H9 (cell line): ENCODE results near the gene ITK. TPM values are rescaled to one million over a fixed set of nuclear protein-coding genes. Genes with fewer than 3 reads are reported as not detected.
A peak's percentile ranks its signal among the peaks of the same experiment; 100 is the strongest.

ENCODE experiments used
- DNase-seq: peaks from one replicate; pipeline ENCODE4 v3.0.0-alpha.2; 2017
- H2AFZ ChIP-seq: one replicate; pipeline ENCODE4 v1.6.1; 2013; ENCODE audit warnings: mild to moderate bottlenecking, low read length, control low read depth, moderate library complexity
- H2AK5ac ChIP-seq: 2 replicates; pipeline ENCODE4 v1.6.1; 2013; ENCODE audit warnings: low read length, control low read depth, mixed read lengths; ENCODE audit not compliant: insufficient read length
- H2BK120ac ChIP-seq: one replicate; pipeline ENCODE4 v1.6.1; 2013; ENCODE audit warnings: low read depth, mild to moderate bottlenecking, low read length, control low read depth, inconsistent platforms; ENCODE audit not compliant: poor library complexity, severe bottlenecking
- H2BK12ac ChIP-seq: 2 replicates; pipeline ENCODE4 v1.6.1; 2013; ENCODE audit warnings: low read length, control low read depth, mixed read lengths, low read depth; ENCODE audit not compliant: insufficient read length
- H2BK15ac ChIP-seq: 2 replicates; pipeline ENCODE4 v1.6.1; 2013; ENCODE audit warnings: low read depth, low read length, control low read depth
- H2BK20ac ChIP-seq: one replicate; pipeline ENCODE4 v1.6.1; 2013; ENCODE audit warnings: low read depth, mild to moderate bottlenecking, low read length, control low read depth, inconsistent platforms; ENCODE audit not compliant: poor library complexity, severe bottlenecking
- H2BK5ac ChIP-seq: 2 replicates; pipeline ENCODE4 v1.6.1; 2013; ENCODE audit warnings: low read length, control low read depth, mixed read lengths; ENCODE audit not compliant: insufficient read length
- H3K14ac ChIP-seq: 2 replicates; pipeline ENCODE4 v1.6.1; 2013; ENCODE audit warnings: low read length, control low read depth; ENCODE audit not compliant: insufficient read depth
- H3K18ac ChIP-seq: 2 replicates; pipeline ENCODE4 v1.6.1; 2013; ENCODE audit warnings: low read depth, mild to moderate bottlenecking, mixed read lengths, low read length, control low read depth; ENCODE audit not compliant: insufficient read length
- H3K23ac ChIP-seq: 2 replicates; pipeline ENCODE4 v1.6.1; 2013; ENCODE audit warnings: low read length, control low read depth, mixed read lengths, low read depth; ENCODE audit not compliant: insufficient read length
- H3K23me2 ChIP-seq: 2 replicates; pipeline ENCODE4 v1.6.1; 2013; ENCODE audit warnings: low read depth, mild to moderate bottlenecking, mixed read lengths, low read length, control low read depth; ENCODE audit not compliant: insufficient read length, poor library complexity, severe bottlenecking
- H3K27ac ChIP-seq: 2 replicates; pipeline ENCODE4 v1.5.1; 2013; ENCODE audit warnings: low read length, control low read depth, mixed read lengths, low read depth; ENCODE audit not compliant: insufficient read length
- H3K27me3 ChIP-seq: 2 replicates; pipeline ENCODE4 v1.6.1; 2013; ENCODE audit warnings: low read length, control low read depth, inconsistent platforms; ENCODE audit not compliant: insufficient read depth
- H3K4ac ChIP-seq: 2 replicates; pipeline ENCODE4 v1.6.1; 2013; ENCODE audit warnings: low read depth, mild to moderate bottlenecking, control low read depth, inconsistent platforms, low read length, moderate library complexity
- H3K4me1 ChIP-seq: 2 replicates; pipeline ENCODE4 v1.6.1; 2013; ENCODE audit warnings: low read length, control low read depth, inconsistent platforms; ENCODE audit not compliant: insufficient read depth
- H3K4me2 ChIP-seq: 2 replicates; pipeline ENCODE4 v1.6.1; 2013; ENCODE audit warnings: low read length, control low read depth, mixed read lengths; ENCODE audit not compliant: insufficient read length, insufficient read depth
- H3K56ac ChIP-seq: 2 replicates; pipeline ENCODE4 v1.6.1; 2013; ENCODE audit warnings: low read depth, mild to moderate bottlenecking, mixed read lengths, low read length, control low read depth; ENCODE audit not compliant: insufficient read length
- H3K79me1 ChIP-seq: 2 replicates; pipeline ENCODE4 v1.6.1; 2013; ENCODE audit warnings: low read depth, mild to moderate bottlenecking, moderate library complexity, low read length, control low read depth, inconsistent platforms; ENCODE audit not compliant: insufficient read depth, poor library complexity, severe bottlenecking
- H3K79me2 ChIP-seq: 2 replicates; pipeline ENCODE4 v1.6.1; 2013; ENCODE audit warnings: low read length, control low read depth, inconsistent platforms; ENCODE audit not compliant: insufficient read depth
- H3K9ac ChIP-seq: 2 replicates; pipeline ENCODE4 v1.6.1; 2013; ENCODE audit warnings: low read length, control low read depth, mixed read lengths; ENCODE audit not compliant: insufficient read length; ENCODE audit errors: extremely low read depth
- H3K9me3 ChIP-seq: one replicate; pipeline ENCODE4 v1.6.1; 2013; ENCODE audit warnings: low read depth, low read length, inconsistent platforms; ENCODE audit not compliant: control insufficient read depth
- H3T11ph ChIP-seq: one replicate; pipeline ENCODE4 v1.6.1; 2013; ENCODE audit warnings: mild to moderate bottlenecking, low read length, control low read depth, inconsistent platforms
- H4K20me1 ChIP-seq: one replicate; pipeline ENCODE4 v1.6.1; 2013; ENCODE audit not compliant: control insufficient read depth, insufficient read length, insufficient read depth
- H4K5ac ChIP-seq: 2 replicates; pipeline ENCODE4 v1.6.1; 2013; ENCODE audit warnings: low read depth, mild to moderate bottlenecking, mixed read lengths, low read length, control low read depth; ENCODE audit not compliant: insufficient read length
- H4K8ac ChIP-seq: replicated peaks from 2 replicates; pipeline ENCODE4 v1.6.1; 2013; ENCODE audit warnings: low read length, control low read depth, mixed read lengths, low read depth; ENCODE audit not compliant: insufficient read length
- H4K91ac ChIP-seq: 2 replicates; pipeline ENCODE4 v1.6.1; 2013; ENCODE audit warnings: low read depth, mild to moderate bottlenecking, moderate library complexity, mixed read lengths, low read length, control low read depth; ENCODE audit not compliant: insufficient read length
- H3K27ac Mint-ChIP-seq, 3 experiments: 2 replicates in 2 of 3; 3 replicates in 1 of 3; pipeline ENCODE4 v1.8.0; 2020 to 2021; ENCODE audit warnings: mixed read lengths in 3 of 3, mild to moderate bottlenecking in 1 of 3, moderate library complexity in 1 of 3
- H3K27me3 Mint-ChIP-seq: 2 replicates; pipeline ENCODE4 v1.8.0; 2021; ENCODE audit warnings: low read depth, mild to moderate bottlenecking, moderate library complexity, mixed read lengths
- H3K36me3 Mint-ChIP-seq, 3 experiments: 2 replicates in 2 of 3; 3 replicates in 1 of 3; pipeline ENCODE4 v1.8.0; 2020 to 2021; ENCODE audit warnings: low read depth in 3 of 3, mixed read lengths in 3 of 3; ENCODE audit not compliant: insufficient read depth in 1 of 3
- H3K4me1 Mint-ChIP-seq, 2 experiments: 2 replicates each; pipeline ENCODE4 v1.8.0; 2020; ENCODE audit warnings: mixed read lengths in 2 of 2
- H3K4me3 Mint-ChIP-seq, 2 experiments: 2 replicates in 1 of 2; 3 replicates in 1 of 2; pipeline ENCODE4 v1.8.0; 2020 to 2021; ENCODE audit warnings: mild to moderate bottlenecking in 2 of 2, mixed read lengths in 2 of 2, moderate library complexity in 1 of 2
- H3K9me3 Mint-ChIP-seq, 2 experiments: 2 replicates in 1 of 2; 3 replicates in 1 of 2; pipeline ENCODE4 v1.8.0; 2020; ENCODE audit warnings: mild to moderate bottlenecking in 2 of 2, mixed read lengths in 2 of 2, moderate library complexity in 1 of 2
- WGBS: extraction: QIAGEN DNeasy Blood & Tissue Kit; methylation state at CpG from one replicate; pipeline ENCODE4 v1.1.7; 2013; ENCODE audit warnings: missing lambda C conversion rate, low lambda C conversion rate, mixed read lengths; ENCODE audit not compliant: insufficient read length; ENCODE audit errors: extremely low coverage; 5-methylcytosine and 5-hydroxymethylcytosine counted together
- total RNA-seq: library from RNA; stranded (reverse); gene quantifications from 2 replicates; pipeline ENCODE4 v1.2.1, GENCODE V29; 2021
- TF ChIP-seq, protein P1 (sequence below): fragments of 200-600 bp; sonication (generic); conservative IDR thresholded peaks from 3 replicates; pipeline ENCODE4 v1.8.0; 2021; ENCODE audit warnings: antibody characterized with exemption, mild to moderate bottlenecking

Gene ITK
- total RNA-seq, 1 experiment from 2014 or later: 0.22 TPM

DNA sequence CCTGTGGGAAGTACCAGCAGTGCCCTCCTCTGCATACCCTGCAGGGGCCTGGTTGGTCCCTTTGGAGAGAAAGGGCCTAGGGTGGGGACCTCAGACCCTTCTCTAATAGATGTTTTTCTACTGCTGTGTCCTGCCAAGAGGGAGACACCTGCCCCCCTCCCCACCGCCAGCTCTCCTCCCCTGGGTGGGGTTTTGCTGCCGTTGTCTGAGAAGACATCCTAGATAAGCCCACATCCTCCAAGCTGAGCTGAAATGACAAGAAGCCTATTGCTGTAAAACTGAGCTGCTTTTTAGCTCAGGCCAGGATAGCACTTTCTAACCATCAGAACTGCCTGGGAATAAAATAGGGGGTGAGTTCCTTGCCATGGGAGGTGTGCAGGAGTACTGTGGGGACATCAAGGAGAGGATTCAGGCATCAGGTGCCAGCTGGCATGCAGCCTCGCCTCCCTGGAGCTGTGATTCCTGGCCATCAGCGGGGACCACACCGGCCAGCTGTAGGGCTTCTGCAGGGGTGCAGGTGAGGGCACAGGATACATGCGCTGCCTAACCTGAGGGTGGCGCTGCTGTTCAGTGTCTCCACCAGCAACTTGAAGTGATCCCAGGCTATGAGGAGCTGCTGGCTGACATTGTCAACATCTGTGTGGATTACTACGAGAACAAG, 123.2 kb downstream of the ITK start:
- H4K8ac ChIP-seq: no peak overlapping the region
- TF ChIP-seq, protein P1, sequence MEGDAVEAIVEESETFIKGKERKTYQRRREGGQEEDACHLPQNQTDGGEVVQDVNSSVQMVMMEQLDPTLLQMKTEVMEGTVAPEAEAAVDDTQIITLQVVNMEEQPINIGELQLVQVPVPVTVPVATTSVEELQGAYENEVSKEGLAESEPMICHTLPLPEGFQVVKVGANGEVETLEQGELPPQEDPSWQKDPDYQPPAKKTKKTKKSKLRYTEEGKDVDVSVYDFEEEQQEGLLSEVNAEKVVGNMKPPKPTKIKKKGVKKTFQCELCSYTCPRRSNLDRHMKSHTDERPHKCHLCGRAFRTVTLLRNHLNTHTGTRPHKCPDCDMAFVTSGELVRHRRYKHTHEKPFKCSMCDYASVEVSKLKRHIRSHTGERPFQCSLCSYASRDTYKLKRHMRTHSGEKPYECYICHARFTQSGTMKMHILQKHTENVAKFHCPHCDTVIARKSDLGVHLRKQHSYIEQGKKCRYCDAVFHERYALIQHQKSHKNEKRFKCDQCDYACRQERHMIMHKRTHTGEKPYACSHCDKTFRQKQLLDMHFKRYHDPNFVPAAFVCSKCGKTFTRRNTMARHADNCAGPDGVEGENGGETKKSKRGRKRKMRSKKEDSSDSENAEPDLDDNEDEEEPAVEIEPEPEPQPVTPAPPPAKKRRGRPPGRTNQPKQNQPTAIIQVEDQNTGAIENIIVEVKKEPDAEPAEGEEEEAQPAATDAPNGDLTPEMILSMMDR: peak; percentile 78
- WGBS: no CpG with 5 or more reads among the region's 8 CpGs
- no peak overlapping the region for H4K91ac ChIP-seq
- peak; percentile 85 for DNase-seq
- H3K23me2 ChIP-seq: no peaks in the 10 kb centered on the region
- Mint-ChIP-seq H3K27ac (no peak overlapping the region), H3K4me3 (no peak overlapping the region), H3K9me3 (no peaks in the 10 kb centered on the region), H3K36me3 (peaks cover 0 to 55% (median 14%) of the 10 kb centered on the region in 3 experiments; a peak in 3 of 7 replicates), H3K4me1 (no peaks in the 10 kb centered on the region), H3K27me3 (no peaks in the 10 kb centered on the region)
- no peaks in the 10 kb centered on the region for H3K79me1 ChIP-seq
- no peak overlapping the region for H2BK12ac ChIP-seq
- no peak overlapping the region for H4K5ac ChIP-seq
- no peak overlapping the region for H2BK120ac ChIP-seq
- H3K4ac ChIP-seq: no peak overlapping the region
- no peak overlapping the region for H3K14ac ChIP-seq
- H2AK5ac ChIP-seq: no peak overlapping the region
- H3T11ph ChIP-seq: no peak overlapping the region
- no peak overlapping the region for H3K4me2 ChIP-seq
- H3K18ac ChIP-seq: no peak overlapping the region
- H2BK5ac ChIP-seq: no peak overlapping the region
- no peaks in the 10 kb centered on the region for H3K9me3 ChIP-seq
- no peak overlapping the region for H3K27ac ChIP-seq
- H3K79me2 ChIP-seq: no peaks in the 10 kb centered on the region
- H3K27me3 ChIP-seq: no peaks in the 10 kb centered on the region
- no peak overlapping the region for H3K9ac ChIP-seq
- H2BK20ac ChIP-seq: no peak overlapping the region
- H2AFZ ChIP-seq: no peak overlapping the region
- no peak overlapping the region for H2BK15ac ChIP-seq
- H3K4me1 ChIP-seq: no peaks in the 10 kb centered on the region
- H3K56ac ChIP-seq: no peak overlapping the region
- H4K20me1 ChIP-seq: no peaks in the 10 kb centered on the region
- no peak overlapping the region for H3K23ac ChIP-seq

Other genes starting within 250 kb of the ITK start
- not detected in 2 replicates for gene TIMD4, start 217.6 kb upstream of the ITK start, total RNA-seq
- not detected in 2 replicates for gene HAVCR1, start 121.7 kb upstream of the ITK start, total RNA-seq
- not detected in 2 replicates for gene HAVCR2, start 71.8 kb upstream of the ITK start, total RNA-seq
- 10.7 and 10.8 TPM in 2 replicates for gene MED7, start 38.0 kb upstream of the ITK start, total RNA-seq
- not detected in 2 replicates for gene GARIN3, start 14.6 kb upstream of the ITK start, total RNA-seq
- 74.7 and 84.5 TPM in 2 replicates for gene CYFIP2, start 85.3 kb downstream of the ITK start, total RNA-seq